ENCODE data around the gene SBF2. TPM values are rescaled to one million over a fixed set of nuclear protein-coding genes. Genes with fewer than 3 reads are reported as not detected.

The SBF2 gene
- polyA plus RNA-seq, 4 donors = 10.0 to 50.5 (median 15.1) TPM

- H3K9me3 ChIP-seq (ENCODE audit: control insufficient read depth in 2 of 2, insufficient read depth in 1 of 2, low read depth in 1 of 2, low read length in 1 of 2) = peaks cover 0 to 15% of the 10 kb centered on the region in 2 donors
- no peak overlapping the region for H3K4me3 ChIP-seq (ENCODE audit: low read depth in 1 of 3, low read length in 3 of 3)
- WGBS, 3 donors = 80 to 91% (median 90%) methylated on average over 2 of the region's 2 CpGs
- no peaks in the 10 kb centered on the region for H3K36me3 ChIP-seq (ENCODE audit: control insufficient read depth in 3 of 3, insufficient read depth in 2 of 3, low read depth in 1 of 3, low read length in 3 of 3)
- DNase-seq (no peak), FAIRE-seq (no peak)
- no peak overlapping the region for H3K27ac ChIP-seq (ENCODE audit: low read depth in 1 of 3, low read length in 2 of 3)
- no peaks in the 10 kb centered on the region for H3K4me1 ChIP-seq (ENCODE audit: control insufficient read depth in 3 of 3, insufficient read depth in 2 of 3, low read depth in 1 of 3, low read length in 2 of 3)
- H3K27me3 ChIP-seq (ENCODE audit: control insufficient read depth in 3 of 3, insufficient read depth in 3 of 3, low read length in 3 of 3) = no peaks in the 10 kb centered on the region
Measured at GRCh38 chr11:10064828-10065227, 229.2 kb downstream of the SBF2 start.

- Histone ChIP-seq H3K27me3 (ENCODE audit: control insufficient read depth in 3 of 3, insufficient read depth in 3 of 3, low read length in 3 of 3) (no peaks in the 10 kb centered on the region), H3K36me3 (ENCODE audit: control insufficient read depth in 3 of 3, insufficient read depth in 2 of 3, low read depth in 1 of 3, low read length in 3 of 3) (peaks cover 0 to 2% (median 0%) of the 10 kb centered on the region in 3 donors), H3K9me3 (ENCODE audit: control insufficient read depth in 2 of 2, insufficient read depth in 1 of 2, low read depth in 1 of 2, low read length in 1 of 2) (peaks cover 0 to 24% of the 10 kb centered on the region in 2 donors), H3K27ac (ENCODE audit: low read depth in 1 of 3, low read length in 2 of 3) (no peak overlapping the region), H3K4me3 (ENCODE audit: low read depth in 1 of 3, low read length in 3 of 3) (no peak overlapping the region), H3K4me1 (ENCODE audit: control insufficient read depth in 3 of 3, insufficient read depth in 2 of 3, low read depth in 1 of 3, low read length in 2 of 3) (no peaks in the 10 kb centered on the region)
- WGBS, 3 donors = 84 to 92% (median 88%) methylated on average over 1 of the region's 1 CpG
- DNase-seq = no peak
- FAIRE-seq = no peak
Measured at GRCh38 chr11:10058356-10058755, 235.7 kb downstream of the SBF2 start.

GRCh38 chr11:10051868-10052586, 242.0 kb downstream of the SBF2 start:
- FAIRE-seq = no peak
- H3K4me3 ChIP-seq (ENCODE audit: low read depth in 1 of 3, low read length in 3 of 3) = no peak overlapping the region
- no peaks in the 10 kb centered on the region for H3K27me3 ChIP-seq (ENCODE audit: control insufficient read depth in 3 of 3, insufficient read depth in 3 of 3, low read length in 3 of 3)

GRCh38 chr11:10050561-10050960, 243.5 kb downstream of the SBF2 start:
- Histone ChIP-seq H3K36me3 (ENCODE audit: control insufficient read depth in 3 of 3, insufficient read depth in 2 of 3, low read depth in 1 of 3, low read length in 3 of 3) (no peaks in the 10 kb centered on the region), H3K27me3 (ENCODE audit: control insufficient read depth in 3 of 3, insufficient read depth in 3 of 3, low read length in 3 of 3) (no peaks in the 10 kb centered on the region), H3K4me1 (ENCODE audit: control insufficient read depth in 3 of 3, insufficient read depth in 2 of 3, low read depth in 1 of 3, low read length in 2 of 3) (no peaks in the 10 kb centered on the region), H3K27ac (ENCODE audit: low read depth in 1 of 3, low read length in 2 of 3) (no peak overlapping the region), H3K4me3 (ENCODE audit: low read depth in 1 of 3, low read length in 3 of 3) (no peak overlapping the region), H3K9me3 (ENCODE audit: control insufficient read depth in 2 of 2, insufficient read depth in 1 of 2, low read depth in 1 of 2, low read length in 1 of 2) (no peaks in the 10 kb centered on the region)
- peak in 1 of 2 donors; percentile 32 for DNase-seq
- FAIRE-seq = no peak

More at GRCh38 chr11:10051868-10052586, 242.0 kb downstream of the SBF2 start:
- Histone ChIP-seq H3K4me1 (ENCODE audit: control insufficient read depth in 3 of 3, insufficient read depth in 2 of 3, low read depth in 1 of 3, low read length in 2 of 3) (no peaks in the 10 kb centered on the region), H3K27ac (ENCODE audit: low read depth in 1 of 3, low read length in 2 of 3) (no peak overlapping the region), H3K36me3 (ENCODE audit: control insufficient read depth in 3 of 3, insufficient read depth in 2 of 3, low read depth in 1 of 3, low read length in 3 of 3) (peaks cover 0 to 1% (median 0%) of the 10 kb centered on the region in 3 donors), H3K9me3 (ENCODE audit: control insufficient read depth in 2 of 2, insufficient read depth in 1 of 2, low read depth in 1 of 2, low read length in 1 of 2) (peaks cover 0 to 5% of the 10 kb centered on the region in 2 donors)
- 56 to 59% (median 58%) methylated on average over 4 of the region's 4 CpGs for WGBS, 3 donors
- no peak for DNase-seq

- Histone ChIP-seq H3K9me3 (ENCODE audit: control insufficient read depth in 2 of 2, insufficient read depth in 1 of 2, low read depth in 1 of 2, low read length in 1 of 2) (peaks cover 0 to 7% of the 10 kb centered on the region in 2 donors), H3K27me3 (ENCODE audit: control insufficient read depth in 3 of 3, insufficient read depth in 3 of 3, low read length in 3 of 3) (no peaks in the 10 kb centered on the region), H3K36me3 (ENCODE audit: control insufficient read depth in 3 of 3, insufficient read depth in 2 of 3, low read depth in 1 of 3, low read length in 3 of 3) (no peaks in the 10 kb centered on the region), H3K27ac (ENCODE audit: low read depth in 1 of 3, low read length in 2 of 3) (no peak overlapping the region), H3K4me3 (ENCODE audit: low read depth in 1 of 3, low read length in 3 of 3) (no peak overlapping the region), H3K4me1 (ENCODE audit: control insufficient read depth in 3 of 3, insufficient read depth in 2 of 3, low read depth in 1 of 3, low read length in 2 of 3) (no peaks in the 10 kb centered on the region)
- 71 to 90% (median 75%) methylated on average over 3 of the region's 3 CpGs for WGBS, 3 donors
- DNase-seq = no peak
- no peak for FAIRE-seq
Measured at GRCh38 chr11:10049756-10050155, 244.3 kb downstream of the SBF2 start.

GRCh38 chr11:10048350-10048749, 245.7 kb downstream of the SBF2 start:
- FAIRE-seq = no peak
- no peaks in the 10 kb centered on the region for H3K27me3 ChIP-seq (ENCODE audit: control insufficient read depth in 3 of 3, insufficient read depth in 3 of 3, low read length in 3 of 3)

GRCh38 chr11:10044618-10045017, 249.4 kb downstream of the SBF2 start:
- no peak overlapping the region for H3K4me3 ChIP-seq (ENCODE audit: low read depth in 1 of 3, low read length in 3 of 3)
- no peaks in the 10 kb centered on the region for H3K36me3 ChIP-seq (ENCODE audit: control insufficient read depth in 3 of 3, insufficient read depth in 2 of 3, low read depth in 1 of 3, low read length in 3 of 3)
- no peak for DNase-seq
- no peaks in the 10 kb centered on the region for H3K4me1 ChIP-seq (ENCODE audit: control insufficient read depth in 3 of 3, insufficient read depth in 2 of 3, low read depth in 1 of 3, low read length in 2 of 3)
- H3K27ac ChIP-seq (ENCODE audit: low read depth in 1 of 3, low read length in 2 of 3) = no peak overlapping the region
- no peaks in the 10 kb centered on the region for H3K27me3 ChIP-seq (ENCODE audit: control insufficient read depth in 3 of 3, insufficient read depth in 3 of 3, low read length in 3 of 3)
- WGBS, 3 donors = 86 to 94% (median 91%) methylated on average over 5 of the region's 5 CpGs
- peaks cover 0 to 17% of the 10 kb centered on the region in 2 donors for H3K9me3 ChIP-seq (ENCODE audit: control insufficient read depth in 2 of 2, insufficient read depth in 1 of 2, low read depth in 1 of 2, low read length in 1 of 2)
- no peak for FAIRE-seq

More at GRCh38 chr11:10048350-10048749, 245.7 kb downstream of the SBF2 start:
- Histone ChIP-seq H3K27ac (ENCODE audit: low read depth in 1 of 3, low read length in 2 of 3) (no peak overlapping the region), H3K4me3 (ENCODE audit: low read depth in 1 of 3, low read length in 3 of 3) (no peak overlapping the region), H3K36me3 (ENCODE audit: control insufficient read depth in 3 of 3, insufficient read depth in 2 of 3, low read depth in 1 of 3, low read length in 3 of 3) (no peaks in the 10 kb centered on the region), H3K4me1 (ENCODE audit: control insufficient read depth in 3 of 3, insufficient read depth in 2 of 3, low read depth in 1 of 3, low read length in 2 of 3) (no peaks in the 10 kb centered on the region), H3K9me3 (ENCODE audit: control insufficient read depth in 2 of 2, insufficient read depth in 1 of 2, low read depth in 1 of 2, low read length in 1 of 2) (peaks cover 0 to 17% of the 10 kb centered on the region in 2 donors)
- DNase-seq = no peak

GRCh38 chr11:10042699-10043098, 251.3 kb downstream of the SBF2 start:
- no peak overlapping the region for H3K4me3 ChIP-seq (ENCODE audit: low read depth in 1 of 3, low read length in 3 of 3)
- H3K27me3 ChIP-seq (ENCODE audit: control insufficient read depth in 3 of 3, insufficient read depth in 3 of 3, low read length in 3 of 3) = no peaks in the 10 kb centered on the region
- H3K4me1 ChIP-seq (ENCODE audit: control insufficient read depth in 3 of 3, insufficient read depth in 2 of 3, low read depth in 1 of 3, low read length in 2 of 3) = no peaks in the 10 kb centered on the region
- 71 to 79% (median 72%) methylated on average over 4 of the region's 4 CpGs for whole genome bisulfite sequencing, 3 donors
- H3K27ac ChIP-seq (ENCODE audit: low read depth in 1 of 3, low read length in 2 of 3) = no peak overlapping the region
- FAIRE-seq (no peak), DNase-seq (no peak)
- H3K36me3 ChIP-seq (ENCODE audit: control insufficient read depth in 3 of 3, insufficient read depth in 2 of 3, low read depth in 1 of 3, low read length in 3 of 3) = no peaks in the 10 kb centered on the region
- peaks cover 0 to 17% of the 10 kb centered on the region in 2 donors for H3K9me3 ChIP-seq (ENCODE audit: control insufficient read depth in 2 of 2, insufficient read depth in 1 of 2, low read depth in 1 of 2, low read length in 1 of 2)

Data from small intestine (tissue), 7 donors.